GM12801 (cell line): Measurements from ENCODE around the gene TDRD15.

Experiments used
- CTCF ChIP-seq: IDR thresholded peaks from one replicate; pipeline ENCODE4 v1.5.1; 2011; ENCODE audit warnings: control low read depth; ENCODE audit not compliant: insufficient read length; ENCODE audit errors: extremely low read depth

TDRD15 gene

GRCh38 chr2:21096458-21096857, 27.3 kb upstream of the TDRD15 start:
- no peak for TF ChIP-seq CTCF

GRCh38 chr2:21097331-21097730, 26.4 kb upstream of the TDRD15 start:
- TF ChIP-seq CTCF = no peak

GRCh38 chr2:21098294-21098693, 25.5 kb upstream of the TDRD15 start:
- TF ChIP-seq CTCF = no peak

DNA sequence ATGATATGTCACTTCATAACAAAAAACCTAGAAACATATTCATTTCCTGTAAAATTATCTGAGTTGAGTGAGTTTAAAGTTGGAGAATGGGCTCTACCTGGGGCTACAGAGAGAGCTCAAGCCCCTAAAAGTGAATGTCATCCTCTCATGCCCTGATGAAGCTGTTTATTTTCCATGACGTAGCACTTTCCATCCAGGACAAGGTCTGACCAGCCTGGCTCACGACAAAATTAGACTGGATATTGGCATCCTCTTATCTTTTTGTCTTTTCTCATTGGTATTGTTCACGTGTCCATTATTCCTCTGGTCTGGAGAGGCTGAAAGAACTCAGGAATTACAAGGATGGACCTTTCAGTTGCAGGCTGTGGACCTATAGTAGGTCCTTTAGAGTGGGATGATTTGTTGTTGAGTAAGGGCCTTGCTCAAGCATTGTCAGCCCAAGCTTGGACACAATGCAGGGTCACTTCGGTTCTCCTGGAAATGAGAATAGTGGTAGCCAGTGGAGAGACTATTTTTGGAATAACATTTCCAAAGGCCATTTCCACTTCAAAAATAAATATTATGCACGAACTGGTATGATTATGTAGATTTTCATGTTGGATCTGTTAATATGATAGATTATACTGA, 24.4 kb upstream of the TDRD15 start:
- no peak for TF ChIP-seq CTCF

DNA sequence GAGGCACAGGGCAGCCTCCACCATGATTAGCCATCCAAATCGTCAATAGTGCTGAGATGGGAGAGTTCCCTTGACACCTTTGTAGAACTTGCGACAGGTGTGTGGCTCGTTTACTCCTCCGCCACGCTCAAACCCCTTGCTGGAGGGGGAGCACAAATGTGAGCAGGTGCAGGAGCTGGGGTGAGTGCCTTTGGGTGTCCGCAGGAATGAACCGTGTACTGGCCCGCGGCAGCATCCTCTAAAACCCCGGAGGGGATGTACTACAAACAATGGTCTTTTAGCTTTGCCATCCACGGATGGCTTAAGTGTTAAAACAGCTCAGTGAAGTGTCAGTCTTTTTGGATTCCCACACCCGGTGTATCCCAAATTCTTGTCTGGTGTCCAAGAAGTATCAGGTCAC, 21.4 kb upstream of the TDRD15 start:
- no peak for TF ChIP-seq CTCF

DNA sequence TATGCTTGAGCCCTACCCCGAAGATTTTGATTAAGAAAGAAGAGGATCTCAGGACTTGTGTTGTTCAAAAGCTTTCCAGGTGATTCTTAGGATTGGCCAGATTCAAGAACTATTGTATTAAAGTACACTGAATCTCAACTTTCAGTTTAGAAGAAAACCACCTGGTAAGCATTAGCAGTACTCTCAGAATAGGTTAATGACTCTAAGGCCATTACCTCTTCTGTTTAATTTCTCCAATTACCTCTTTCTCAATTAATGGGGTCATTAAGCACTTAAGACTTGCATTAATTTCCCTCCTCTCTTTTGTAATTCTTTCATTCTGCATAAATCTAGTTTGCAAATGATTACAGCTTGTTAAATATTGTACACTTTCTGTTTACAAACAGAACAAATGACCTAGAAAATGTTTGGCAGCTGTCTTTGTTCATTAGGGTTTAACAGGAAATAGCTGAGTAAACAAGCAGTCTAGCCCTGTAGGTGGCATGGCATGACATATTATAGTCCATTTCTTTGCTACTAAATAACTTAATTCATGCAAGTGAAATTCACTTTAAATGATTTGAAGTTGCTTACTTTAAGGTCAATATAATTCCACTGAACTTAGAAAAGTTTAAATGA, 20.4 kb upstream of the TDRD15 start:
- no peak for TF ChIP-seq CTCF

DNA sequence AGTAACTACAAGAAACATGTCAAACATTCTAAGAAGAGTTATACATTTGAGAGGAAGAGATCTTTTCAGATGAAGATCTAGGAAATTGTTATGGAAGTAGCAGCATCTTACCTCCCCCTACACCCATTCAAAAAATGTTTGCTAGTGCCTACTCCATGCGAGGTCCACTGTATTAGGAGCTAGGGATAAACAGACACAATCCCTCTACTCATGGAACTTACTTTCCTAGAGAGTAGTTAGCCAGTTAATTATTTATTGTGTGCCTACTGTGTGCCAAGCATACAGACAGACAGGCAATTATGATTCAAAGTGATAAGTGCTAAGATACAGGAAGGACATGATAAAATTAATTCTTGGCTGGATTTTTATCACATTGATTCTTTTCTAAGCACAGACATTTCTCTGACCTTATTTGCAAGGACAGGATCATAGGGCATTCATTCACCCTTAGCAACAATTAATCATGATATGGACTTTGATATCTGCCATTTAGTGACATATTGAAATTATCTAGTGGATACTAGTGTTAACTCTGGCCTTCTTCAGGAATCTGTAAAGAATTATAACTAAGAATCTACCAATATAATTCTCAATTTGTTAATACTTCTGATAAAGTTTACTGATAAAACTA, 19.6 kb upstream of the TDRD15 start:
- no peak for TF ChIP-seq CTCF
